Right lobe of liver (tissue), 4 donors: ENCODE data around the gene BLVRB.

Experiments
- CTCF ChIP-seq, 4 donors: fragments of 200-600 bp in 3 of 4; fragments of 450-650 bp in 1 of 4; IDR thresholded peaks; one replicate each; pipeline versions ENCODE4 v1.5.1 to v1.8.0; 2016 to 2022; ENCODE audit warnings: antibody characterized with exemption in 4 of 4, mild to moderate bottlenecking in 2 of 4
- POLR2A ChIP-seq: fragments of 450-650 bp; IDR thresholded peaks from one replicate; pipeline ENCODE4 v1.6.1; 2017; ENCODE audit warnings: antibody characterized with exemption, mild to moderate bottlenecking
- donor health status: DM: no; HTN: no; CAD: no.
- donor health status: DM: no; HTN: no; CAD: no.
- donor health status: DM: no; HTN: yes; CAD: no.

DNA sequence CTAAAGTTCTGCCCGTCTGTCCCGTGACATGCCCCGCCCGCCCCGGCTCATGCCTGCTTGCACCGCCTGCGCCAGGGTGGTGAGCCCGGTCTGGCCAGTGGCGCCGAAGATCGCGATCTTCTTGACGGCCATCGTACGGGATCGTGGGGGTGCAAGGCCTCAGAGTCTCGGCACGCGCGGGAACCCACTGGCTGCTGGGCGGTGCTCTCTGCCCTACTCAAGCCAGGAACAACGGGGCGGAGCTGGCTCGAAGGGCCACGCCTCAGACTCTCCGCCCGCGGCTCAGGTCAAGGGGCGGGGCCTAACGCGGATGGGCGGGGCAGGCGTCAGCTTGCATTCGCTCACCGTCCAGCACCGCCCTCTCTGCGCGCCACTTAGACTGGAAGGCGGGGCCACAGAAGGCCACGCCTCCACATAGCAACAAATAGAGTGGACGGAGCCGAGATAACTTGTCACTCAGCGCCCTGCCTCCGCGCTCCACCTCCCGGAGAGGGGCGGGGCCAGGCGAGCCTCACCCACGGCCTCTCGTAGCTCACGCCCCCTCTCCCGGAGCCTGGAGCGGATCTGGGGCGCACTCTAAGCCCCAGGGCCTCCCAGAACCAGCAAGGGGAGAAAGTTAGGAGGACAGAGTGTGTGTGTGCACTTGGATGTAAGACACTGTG, at the start of gene BLVRB:
- TF ChIP-seq CTCF (IDR thresholded peaks at IDR 0.05) (no peak), POLR2A (peak; percentile 94)
